Liver (tissue), 9 donors: ENCODE results near the gene MPP7. TPM values are rescaled to one million over a fixed set of nuclear protein-coding genes. Genes with fewer than 3 reads are reported as not detected.
A peak's percentile ranks its signal among the peaks of the same experiment; 100 is the strongest.

ENCODE experiments used
- DNase-seq: peaks from one replicate; pipeline ENCODE4 v3.0.0-alpha.2; 2017; ENCODE audit warnings: low spot score
- H3K27ac ChIP-seq, 2 donors: one replicate each; pipeline ENCODE4 v1.7.0; 2013; ENCODE audit warnings: inconsistent platforms in 2 of 2, low read length in 2 of 2, control low read depth in 1 of 2, low read depth in 1 of 2, mild to moderate bottlenecking in 1 of 2
- H3K27me3 ChIP-seq, 4 donors: one replicate each; pipeline versions ENCODE4 v1.6.1 to v1.7.0; 2013; ENCODE audit warnings: low read length in 3 of 4, inconsistent platforms in 1 of 4, mild to moderate bottlenecking in 1 of 4, moderate library complexity in 1 of 4; ENCODE audit not compliant: control insufficient read depth in 4 of 4, insufficient read depth in 4 of 4
- H3K36me3 ChIP-seq, 4 donors: one replicate each; pipeline versions ENCODE4 v1.6.1 to v1.7.0; 2013; ENCODE audit warnings: low read length in 3 of 4, mild to moderate bottlenecking in 3 of 4, low read depth in 1 of 4, moderate library complexity in 1 of 4; ENCODE audit not compliant: control insufficient read depth in 4 of 4, insufficient read depth in 3 of 4
- H3K4me1 ChIP-seq, 4 donors: one replicate each; pipeline versions ENCODE4 v1.6.1 to v1.7.0; 2013; ENCODE audit warnings: low read length in 3 of 4, mild to moderate bottlenecking in 3 of 4, moderate library complexity in 1 of 4; ENCODE audit not compliant: control insufficient read depth in 4 of 4, insufficient read depth in 4 of 4
- H3K4me3 ChIP-seq, 3 donors: one replicate each; pipeline versions ENCODE4 v1.6.1 to v1.7.0; 2013; ENCODE audit warnings: low read length in 3 of 3, control low read depth in 1 of 3, low read depth in 1 of 3, mild to moderate bottlenecking in 1 of 3
- H3K9ac ChIP-seq, 2 donors: one replicate each; pipeline ENCODE4 v1.7.0; 2013; ENCODE audit warnings: low read length in 2 of 2, mild to moderate bottlenecking in 2 of 2, moderate library complexity in 2 of 2, control low read depth in 1 of 2, low read depth in 1 of 2
- H3K9me3 ChIP-seq, 4 donors: one replicate each; pipeline versions ENCODE4 v1.6.1 to v1.7.0; 2013; ENCODE audit warnings: low read length in 3 of 4; ENCODE audit not compliant: control insufficient read depth in 4 of 4
- ATF3 ChIP-seq: IDR thresholded peaks from 2 replicates; pipeline ENCODE4 v1.6.1; 2016; ENCODE audit warnings: antibody characterized with exemption
- CTCF ChIP-seq: fragments of 150-350 bp; IDR thresholded peaks from 2 replicates; pipeline ENCODE4 v1.5.1; 2017; ENCODE audit warnings: improper control_type of control experiment, low read depth, low read length; ENCODE audit not compliant: missing input control
- EGR1 ChIP-seq, 2 donors: IDR thresholded peaks; 2 replicates each; pipeline ENCODE4 v1.6.1; 2016 to 2018; ENCODE audit warnings: antibody characterized with exemption in 2 of 2, low read depth in 2 of 2
- FOXA1 ChIP-seq: IDR thresholded peaks from 2 replicates; pipeline ENCODE4 v1.6.1; 2016; ENCODE audit warnings: antibody characterized with exemption
- FOXA2 ChIP-seq: IDR thresholded peaks from 2 replicates; pipeline ENCODE4 v1.6.1; 2016; ENCODE audit warnings: antibody characterized with exemption
- HNF4A ChIP-seq, 2 donors: conservative IDR thresholded peaks; 2 replicates each; pipeline ENCODE4 v1.6.1; 2016; ENCODE audit warnings: antibody characterized with exemption in 2 of 2, mild to moderate bottlenecking in 2 of 2
- HNF4G ChIP-seq: IDR thresholded peaks from 2 replicates; pipeline ENCODE4 v1.6.1; 2016; ENCODE audit warnings: antibody characterized with exemption
- MAX ChIP-seq: IDR thresholded peaks from 2 replicates; pipeline ENCODE4 v1.6.1; 2016; ENCODE audit warnings: antibody characterized with exemption
- NR2F2 ChIP-seq: IDR thresholded peaks from 2 replicates; pipeline ENCODE4 v1.6.1; 2016; ENCODE audit warnings: antibody characterized with exemption
- REST ChIP-seq: IDR thresholded peaks from 2 replicates; pipeline ENCODE4 v1.6.1; 2016; ENCODE audit warnings: antibody characterized with exemption, mild to moderate bottlenecking
- RXRA ChIP-seq, 2 donors: IDR thresholded peaks; 2 replicates each; pipeline ENCODE4 v1.6.1; 2017 to 2018; ENCODE audit warnings: antibody characterized with exemption in 2 of 2, mild to moderate bottlenecking in 1 of 2
- SP1 ChIP-seq: IDR thresholded peaks from 2 replicates; pipeline ENCODE4 v1.6.1; 2018; ENCODE audit warnings: antibody characterized with exemption, mild to moderate bottlenecking
- TAF1 ChIP-seq: conservative IDR thresholded peaks from 2 replicates; pipeline ENCODE4 v1.6.1; 2016; ENCODE audit warnings: antibody characterized with exemption, mild to moderate bottlenecking
- YY1 ChIP-seq: IDR thresholded peaks from 2 replicates; pipeline ENCODE4 v1.6.1; 2016; ENCODE audit warnings: antibody characterized with exemption, mild to moderate bottlenecking
- ZBTB33 ChIP-seq: IDR thresholded peaks from 2 replicates; pipeline ENCODE4 v1.6.1; 2016; ENCODE audit warnings: antibody characterized with exemption
- WGBS: extraction: QIAGEN DNeasy Blood & Tissue Kit; methylation state at CpG from one replicate; pipeline ENCODE4 v1.1.7; 2013; 5-methylcytosine and 5-hydroxymethylcytosine counted together
- polyA plus RNA-seq, 2 donors: library from polyadenylated mRNA; stranded (reverse) in 1 of 2; unstranded in 1 of 2; fragments of 200-250 nt in 1 of 2; fragments of >200 nt in 1 of 2; fragmentation: Nextera tagmentation in 1 of 2; extraction: Ambion mirVana in 1 of 2; gene quantifications; one replicate each; pipeline versions ENCODE4 v1.2.1 to v1.2.3, GENCODE V29; 2013 to 2015
- total RNA-seq, 2 donors: library from RNA; depleted of rRNA; stranded (reverse); fragments of >200 nt; gene quantifications; one replicate each; pipeline ENCODE4 v1.2.3, GENCODE V29; 2014
- donor health status: healthy.
- donor health status: healthy.
- donor health status: healthy.
- donor health status: healthy.
- donor health status: healthy.

The MPP7 gene
- total and polyA plus RNA-seq, 4 donors, result 0.69 to 3.8 (median 2.5) TPM

GRCh38 chr10:28304032-28304571, 1.2 kb upstream of the MPP7 start:
- no peaks in the 10 kb centered on the region for H3K36me3 ChIP-seq
- H3K4me3 ChIP-seq, result no peak overlapping the region
- TF ChIP-seq FOXA1 (no peak), EGR1 (IDR thresholded peaks at IDR 0.05; ENCODE audit: low read depth in 2 of 2) (no peak), SP1 (no peak), ATF3 (no peak), REST (no peak), MAX (no peak), YY1 (no peak), HNF4G (no peak), ZBTB33 (no peak), HNF4A (conservative IDR thresholded peaks at IDR 0.05) (no peak), TAF1 (no peak), FOXA2 (no peak), CTCF (no peak)
- peaks cover 0 to 17% (median 8%) of the 10 kb centered on the region in 4 donors for H3K4me1 ChIP-seq
- no peak overlapping the region for H3K27ac ChIP-seq
- DNase-seq, result no peak
- 41% methylated on average over 3 of the region's 3 CpGs for WGBS
- no peak overlapping the region for H3K9ac ChIP-seq
- H3K9me3 ChIP-seq, result no peaks in the 10 kb centered on the region
- H3K27me3 ChIP-seq, result no peaks in the 10 kb centered on the region

- no peak for DNase-seq
- no peaks in the 10 kb centered on the region for H3K36me3 ChIP-seq
- H3K9me3 ChIP-seq, result no peaks in the 10 kb centered on the region
- H3K27me3 ChIP-seq, result no peaks in the 10 kb centered on the region
- peak overlapping the region; percentile 27 to 95 (median 78) for H3K4me3 ChIP-seq
- H3K27ac ChIP-seq, result peak overlapping the region in 1 of 2 donors; percentile 65
- H3K9ac ChIP-seq, result peak overlapping the region in 1 of 2 donors; percentile 62
- 4% methylated on average over 25 of the region's 25 CpGs for WGBS
- peaks cover 0 to 17% (median 8%) of the 10 kb centered on the region in 4 donors for H3K4me1 ChIP-seq
- TF ChIP-seq NR2F2, result no peak
- no peak for TF ChIP-seq YY1
- no peak for TF ChIP-seq HNF4G
- no peak for TF ChIP-seq HNF4A (conservative IDR thresholded peaks at IDR 0.05)
- no peak for TF ChIP-seq ATF3
- no peak for TF ChIP-seq MAX
- TF ChIP-seq TAF1, result no peak
- no peak for TF ChIP-seq REST
- TF ChIP-seq RXRA (IDR thresholded peaks at IDR 0.05), result no peak
- no peak for TF ChIP-seq FOXA1
- TF ChIP-seq CTCF, result no peak
These were observed 739 bp downstream of the MPP7 start for GRCh38 chr10:28302012-28302637.
